ENCODE data around the gene PRR23E. TPM values are rescaled to one million over a fixed set of nuclear protein-coding genes. Genes with fewer than 3 reads are reported as not detected.

Gene PRR23E
- total RNA-seq, 1 experiment from 2014 or later, result not detected

DNA sequence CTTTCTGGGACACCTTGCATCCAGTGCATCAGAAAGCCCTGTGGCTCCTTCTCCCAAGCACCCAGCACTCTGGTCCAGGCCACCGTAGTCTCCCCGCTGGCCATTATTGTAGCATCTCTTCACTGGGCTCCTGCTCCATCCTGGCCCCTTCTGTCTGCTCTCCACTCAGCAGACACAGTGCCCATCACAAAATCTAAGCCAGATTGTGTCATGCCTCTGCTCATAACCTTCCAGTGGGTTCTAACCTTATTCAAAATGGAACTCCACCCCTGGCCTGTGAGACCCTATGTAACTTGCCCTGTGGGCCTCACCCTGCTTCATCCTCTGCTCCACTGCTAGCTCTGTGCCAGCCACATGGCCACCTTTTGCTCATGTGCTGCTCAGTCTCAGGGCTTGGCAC is 31.7 kb upstream of the PRR23E start:
- no peaks in the 10 kb centered on the region for H3K4me1 Mint-ChIP-seq (ENCODE audit: insufficient read depth, unreplicated experiment)
- POLR2A ChIA-PET, result interaction anchor here (0.6 kb wide), 1 partner anchor 223 kb away, joined by 4 read pairs; no protein-coding TSS in a partner anchor
- no peak overlapping the region for H3K4me3 Mint-ChIP-seq (ENCODE audit: unreplicated experiment)
- TF ChIP-seq, protein P1, sequence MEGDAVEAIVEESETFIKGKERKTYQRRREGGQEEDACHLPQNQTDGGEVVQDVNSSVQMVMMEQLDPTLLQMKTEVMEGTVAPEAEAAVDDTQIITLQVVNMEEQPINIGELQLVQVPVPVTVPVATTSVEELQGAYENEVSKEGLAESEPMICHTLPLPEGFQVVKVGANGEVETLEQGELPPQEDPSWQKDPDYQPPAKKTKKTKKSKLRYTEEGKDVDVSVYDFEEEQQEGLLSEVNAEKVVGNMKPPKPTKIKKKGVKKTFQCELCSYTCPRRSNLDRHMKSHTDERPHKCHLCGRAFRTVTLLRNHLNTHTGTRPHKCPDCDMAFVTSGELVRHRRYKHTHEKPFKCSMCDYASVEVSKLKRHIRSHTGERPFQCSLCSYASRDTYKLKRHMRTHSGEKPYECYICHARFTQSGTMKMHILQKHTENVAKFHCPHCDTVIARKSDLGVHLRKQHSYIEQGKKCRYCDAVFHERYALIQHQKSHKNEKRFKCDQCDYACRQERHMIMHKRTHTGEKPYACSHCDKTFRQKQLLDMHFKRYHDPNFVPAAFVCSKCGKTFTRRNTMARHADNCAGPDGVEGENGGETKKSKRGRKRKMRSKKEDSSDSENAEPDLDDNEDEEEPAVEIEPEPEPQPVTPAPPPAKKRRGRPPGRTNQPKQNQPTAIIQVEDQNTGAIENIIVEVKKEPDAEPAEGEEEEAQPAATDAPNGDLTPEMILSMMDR (IDR thresholded peaks at IDR 0.05; ENCODE audit: unreplicated experiment), result no peak
- DNase-seq (ENCODE audit: unreplicated experiment), result no peak
- no peaks in the 10 kb centered on the region for H3K9me3 Mint-ChIP-seq (ENCODE audit: unreplicated experiment)
- intact Hi-C loops (cut with micrococcal nuclease), result no loop called here
- no peaks in the 10 kb centered on the region for H3K36me3 Mint-ChIP-seq (ENCODE audit: insufficient read depth, unreplicated experiment)
- peaks cover 8% of the 10 kb centered on the region for H3K27me3 Mint-ChIP-seq (ENCODE audit: insufficient read depth, unreplicated experiment)
- no TSS peak for BruUV-seq (replicated peaks)
- H3K27ac Mint-ChIP-seq (ENCODE audit: low read depth, unreplicated experiment), result no peak overlapping the region
- CTCF ChIA-PET, result no interaction called here

DNA sequence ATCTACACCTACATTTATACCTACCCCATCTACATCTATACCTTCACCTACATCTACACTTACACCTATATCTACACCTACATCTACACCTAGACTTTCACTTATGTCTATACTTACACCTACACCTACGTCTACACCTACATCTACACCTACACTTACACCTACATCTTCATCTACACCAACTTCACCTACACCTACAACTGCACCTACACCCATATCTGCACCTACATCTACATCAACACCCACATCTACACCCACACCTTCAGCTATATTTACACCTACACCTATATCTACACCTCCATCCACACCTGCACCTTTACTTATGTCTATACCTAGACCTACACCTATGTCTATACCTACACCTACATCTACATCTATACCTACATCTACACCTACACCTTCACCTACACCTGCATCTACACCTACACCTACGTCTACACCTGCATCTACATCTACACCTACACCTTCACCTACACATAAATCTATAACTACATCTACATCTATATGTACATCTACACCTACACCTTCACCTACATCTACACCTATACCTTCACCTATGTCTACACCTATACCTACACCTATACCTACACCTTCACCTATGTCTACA is 30.9 kb upstream of the PRR23E start:
- TF ChIP-seq, protein P1 (IDR thresholded peaks at IDR 0.05; ENCODE audit: unreplicated experiment), result no peak
- Mint-ChIP-seq H3K36me3 (ENCODE audit: insufficient read depth, unreplicated experiment) (no peaks in the 10 kb centered on the region), H3K4me1 (ENCODE audit: insufficient read depth, unreplicated experiment) (no peaks in the 10 kb centered on the region), H3K9me3 (ENCODE audit: unreplicated experiment) (no peaks in the 10 kb centered on the region), H3K27me3 (ENCODE audit: insufficient read depth, unreplicated experiment) (peaks cover 16% of the 10 kb centered on the region), H3K27ac (ENCODE audit: low read depth, unreplicated experiment) (no peak overlapping the region), H3K4me3 (ENCODE audit: unreplicated experiment) (no peak overlapping the region)
- CTCF ChIA-PET, result interaction anchor here (0.7 kb wide), 1 partner anchor 151 kb away, joined by 3 read pairs; no protein-coding TSS in a partner anchor
- POLR2A ChIA-PET, result no interaction called here
- intact Hi-C loops (cut with micrococcal nuclease), result no loop called here
- no peak for DNase-seq (ENCODE audit: unreplicated experiment)
- no TSS peak for BruUV-seq (replicated peaks)

DNA sequence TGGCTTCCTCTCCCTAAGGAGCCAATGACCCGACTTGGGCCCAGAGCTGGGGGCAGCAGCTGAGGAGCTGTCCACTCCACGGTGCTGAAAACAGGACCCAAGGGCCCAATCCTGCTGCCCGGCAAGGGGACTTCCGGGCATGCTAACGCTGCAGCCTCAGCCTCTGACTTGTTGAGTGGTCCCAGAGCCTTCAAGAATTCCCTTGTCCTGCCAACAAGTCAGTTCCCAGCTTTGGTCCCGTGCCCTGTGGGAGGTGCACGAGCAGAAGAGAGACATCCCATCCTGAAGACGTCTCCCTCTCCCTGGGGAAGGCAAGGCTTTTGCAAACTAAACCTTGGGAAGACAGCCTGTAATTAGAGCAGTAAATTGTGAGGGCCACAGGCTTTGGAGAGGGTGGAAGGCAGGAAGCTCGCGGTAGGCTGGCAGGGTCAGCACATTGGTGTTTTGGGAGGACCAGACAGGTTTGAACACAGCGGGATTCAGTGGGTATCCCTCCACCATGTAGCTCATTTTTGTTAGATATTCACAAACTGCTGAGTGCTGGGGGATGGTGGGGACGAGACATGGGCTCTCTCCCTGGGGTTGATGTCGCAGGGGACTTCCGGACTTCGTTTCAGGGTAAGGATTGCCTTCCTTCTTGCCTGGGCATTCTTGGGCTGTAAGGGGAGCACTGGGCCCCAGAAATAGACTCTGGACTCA is 29.8 kb upstream of the PRR23E start:
- Mint-ChIP-seq H3K36me3 (ENCODE audit: insufficient read depth, unreplicated experiment) (no peaks in the 10 kb centered on the region), H3K9me3 (ENCODE audit: unreplicated experiment) (no peaks in the 10 kb centered on the region), H3K4me3 (ENCODE audit: unreplicated experiment) (no peak overlapping the region), H3K4me1 (ENCODE audit: insufficient read depth, unreplicated experiment) (no peaks in the 10 kb centered on the region), H3K27me3 (ENCODE audit: insufficient read depth, unreplicated experiment) (peaks cover 19% of the 10 kb centered on the region), H3K27ac (ENCODE audit: low read depth, unreplicated experiment) (no peak overlapping the region)
- POLR2A ChIA-PET, result no interaction called here
- no TSS peak for BruUV-seq (replicated peaks)
- CTCF ChIA-PET, result interaction anchor here (0.5 to 0.7 kb wide), 3 partner anchors 18 to 266 kb away, joined by 3 read pairs; no protein-coding TSS in a partner anchor
- TF ChIP-seq, protein P1 (IDR thresholded peaks at IDR 0.05; ENCODE audit: unreplicated experiment), result no peak
- intact Hi-C loops (cut with micrococcal nuclease), result no loop called here
- peak; percentile 17 for DNase-seq (ENCODE audit: unreplicated experiment)

DNA sequence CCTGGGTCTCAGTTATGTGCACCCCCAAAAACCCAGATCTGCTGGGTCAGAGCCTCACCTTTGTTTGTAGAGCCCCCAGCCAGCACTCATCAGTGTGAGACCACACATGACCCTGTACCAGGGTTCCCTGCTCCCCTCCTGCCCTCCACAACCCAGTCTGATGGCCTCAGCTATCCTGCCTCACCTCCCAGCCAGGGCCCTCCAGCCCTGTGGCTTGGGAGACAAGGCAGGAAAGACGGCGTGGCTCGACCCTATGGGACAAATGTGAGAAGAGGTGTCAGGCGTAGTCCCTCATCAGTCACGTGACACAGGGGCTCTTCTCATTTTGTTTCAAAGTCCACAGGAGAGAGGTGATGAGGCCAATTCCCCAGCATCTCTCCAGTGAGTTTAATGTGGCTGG is 28.3 kb upstream of the PRR23E start:
- Mint-ChIP-seq H3K4me1 (ENCODE audit: insufficient read depth, unreplicated experiment) (no peaks in the 10 kb centered on the region), H3K9me3 (ENCODE audit: unreplicated experiment) (no peaks in the 10 kb centered on the region), H3K4me3 (ENCODE audit: unreplicated experiment) (no peak overlapping the region), H3K36me3 (ENCODE audit: insufficient read depth, unreplicated experiment) (no peaks in the 10 kb centered on the region), H3K27ac (ENCODE audit: low read depth, unreplicated experiment) (no peak overlapping the region), H3K27me3 (ENCODE audit: insufficient read depth, unreplicated experiment) (peaks cover 19% of the 10 kb centered on the region)
- ChIA-PET POLR2A (interaction anchor here (0.7 kb wide), 1 partner anchor 176 kb away, joined by 3 read pairs; no protein-coding TSS in a partner anchor), CTCF (no interaction called here)
- TF ChIP-seq, protein P1 (IDR thresholded peaks at IDR 0.05; ENCODE audit: unreplicated experiment), result no peak
- intact Hi-C loops (cut with micrococcal nuclease), result no loop called here
- no TSS peak for BruUV-seq (replicated peaks)
- no peak for DNase-seq (ENCODE audit: unreplicated experiment)
